22Rv1 (cell line): ENCODE results near the gene POLR2H.

ENCODE experiments used
- ZFX ChIP-seq: fragments of 450-650 bp; IDR thresholded peaks from 2 replicates; pipeline ENCODE4 v1.6.1; 2017; ENCODE audit warnings: antibody characterized with exemption, borderline replicate concordance
- TF ChIP-seq, protein P1 (sequence below): fragments of 450-650 bp; IDR thresholded peaks from 2 replicates; pipeline ENCODE4 v1.5.1; 2017; ENCODE audit warnings: mild to moderate bottlenecking

DNA sequence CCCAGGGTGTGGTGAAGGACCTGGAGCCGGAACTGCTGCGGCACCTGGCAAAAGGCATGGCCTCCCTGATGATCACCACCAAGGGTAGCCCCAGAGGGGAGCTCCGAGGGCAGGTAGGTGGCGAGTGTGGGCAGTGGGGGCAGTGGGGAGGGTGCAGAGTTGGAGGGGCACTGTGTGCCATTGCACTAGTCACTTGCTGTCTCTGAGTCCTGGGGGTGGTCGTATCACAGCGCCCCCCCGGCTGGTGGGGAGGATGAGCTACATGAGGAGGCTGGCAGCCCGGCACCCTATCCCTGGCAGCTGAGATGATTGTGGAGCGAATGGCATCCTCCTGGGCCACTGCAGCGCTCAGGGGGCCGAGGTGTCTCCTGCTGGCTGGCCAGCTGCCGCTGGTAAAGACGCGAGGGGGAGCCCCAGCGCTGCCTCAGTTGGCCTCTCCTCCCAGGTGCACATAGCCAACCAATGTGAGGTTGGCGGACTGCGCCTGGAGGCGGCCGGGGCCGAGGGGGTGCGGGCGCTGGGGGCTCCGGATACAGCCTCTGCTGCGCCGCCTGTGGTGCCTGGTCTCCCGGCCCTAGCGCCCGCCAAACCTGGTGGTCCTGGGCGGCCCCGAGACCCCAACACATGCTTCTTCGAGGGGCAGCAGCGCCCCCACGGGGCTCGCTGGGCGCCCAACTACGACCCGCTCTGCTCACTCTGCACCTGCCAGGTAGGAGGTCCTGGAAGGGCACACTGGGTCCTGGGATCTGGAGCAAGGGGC, 24.7 kb downstream of the POLR2H start:
- TF ChIP-seq, protein P1, sequence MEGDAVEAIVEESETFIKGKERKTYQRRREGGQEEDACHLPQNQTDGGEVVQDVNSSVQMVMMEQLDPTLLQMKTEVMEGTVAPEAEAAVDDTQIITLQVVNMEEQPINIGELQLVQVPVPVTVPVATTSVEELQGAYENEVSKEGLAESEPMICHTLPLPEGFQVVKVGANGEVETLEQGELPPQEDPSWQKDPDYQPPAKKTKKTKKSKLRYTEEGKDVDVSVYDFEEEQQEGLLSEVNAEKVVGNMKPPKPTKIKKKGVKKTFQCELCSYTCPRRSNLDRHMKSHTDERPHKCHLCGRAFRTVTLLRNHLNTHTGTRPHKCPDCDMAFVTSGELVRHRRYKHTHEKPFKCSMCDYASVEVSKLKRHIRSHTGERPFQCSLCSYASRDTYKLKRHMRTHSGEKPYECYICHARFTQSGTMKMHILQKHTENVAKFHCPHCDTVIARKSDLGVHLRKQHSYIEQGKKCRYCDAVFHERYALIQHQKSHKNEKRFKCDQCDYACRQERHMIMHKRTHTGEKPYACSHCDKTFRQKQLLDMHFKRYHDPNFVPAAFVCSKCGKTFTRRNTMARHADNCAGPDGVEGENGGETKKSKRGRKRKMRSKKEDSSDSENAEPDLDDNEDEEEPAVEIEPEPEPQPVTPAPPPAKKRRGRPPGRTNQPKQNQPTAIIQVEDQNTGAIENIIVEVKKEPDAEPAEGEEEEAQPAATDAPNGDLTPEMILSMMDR, result no peak
- no peak for TF ChIP-seq ZFX
